NCI-H345 (cell line): Measurements from ENCODE around the gene SPEF2.

Experiments
- DNase-seq: peaks from one replicate; lab custom pipeline; 2025; lab: John Stamatoyannopoulos, UW

SPEF2 gene, protein sequence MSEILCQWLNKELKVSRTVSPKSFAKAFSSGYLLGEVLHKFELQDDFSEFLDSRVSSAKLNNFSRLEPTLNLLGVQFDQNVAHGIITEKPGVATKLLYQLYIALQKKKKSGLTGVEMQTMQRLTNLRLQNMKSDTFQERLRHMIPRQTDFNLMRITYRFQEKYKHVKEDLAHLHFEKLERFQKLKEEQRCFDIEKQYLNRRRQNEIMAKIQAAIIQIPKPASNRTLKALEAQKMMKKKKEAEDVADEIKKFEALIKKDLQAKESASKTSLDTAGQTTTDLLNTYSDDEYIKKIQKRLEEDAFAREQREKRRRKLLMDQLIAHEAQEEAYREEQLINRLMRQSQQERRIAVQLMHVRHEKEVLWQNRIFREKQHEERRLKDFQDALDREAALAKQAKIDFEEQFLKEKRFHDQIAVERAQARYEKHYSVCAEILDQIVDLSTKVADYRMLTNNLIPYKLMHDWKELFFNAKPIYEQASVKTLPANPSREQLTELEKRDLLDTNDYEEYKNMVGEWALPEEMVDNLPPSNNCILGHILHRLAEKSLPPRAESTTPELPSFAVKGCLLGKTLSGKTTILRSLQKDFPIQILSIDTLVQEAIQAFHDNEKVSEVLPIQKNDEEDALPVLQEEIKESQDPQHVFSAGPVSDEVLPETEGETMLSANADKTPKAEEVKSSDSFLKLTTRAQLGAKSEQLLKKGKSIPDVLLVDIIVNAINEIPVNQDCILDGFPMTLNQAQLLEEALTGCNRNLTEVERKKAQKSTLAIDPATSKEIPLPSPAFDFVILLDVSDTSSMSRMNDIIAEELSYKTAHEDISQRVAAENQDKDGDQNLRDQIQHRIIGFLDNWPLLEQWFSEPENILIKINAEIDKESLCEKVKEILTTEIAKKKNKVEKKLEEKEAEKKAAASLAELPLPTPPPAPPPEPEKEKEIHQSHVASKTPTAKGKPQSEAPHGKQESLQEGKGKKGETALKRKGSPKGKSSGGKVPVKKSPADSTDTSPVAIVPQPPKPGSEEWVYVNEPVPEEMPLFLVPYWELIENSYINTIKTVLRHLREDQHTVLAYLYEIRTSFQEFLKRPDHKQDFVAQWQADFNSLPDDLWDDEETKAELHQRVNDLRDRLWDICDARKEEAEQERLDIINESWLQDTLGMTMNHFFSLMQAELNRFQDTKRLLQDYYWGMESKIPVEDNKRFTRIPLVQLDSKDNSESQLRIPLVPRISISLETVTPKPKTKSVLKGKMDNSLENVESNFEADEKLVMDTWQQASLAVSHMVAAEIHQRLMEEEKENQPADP (N-terminal part only)

DNA sequence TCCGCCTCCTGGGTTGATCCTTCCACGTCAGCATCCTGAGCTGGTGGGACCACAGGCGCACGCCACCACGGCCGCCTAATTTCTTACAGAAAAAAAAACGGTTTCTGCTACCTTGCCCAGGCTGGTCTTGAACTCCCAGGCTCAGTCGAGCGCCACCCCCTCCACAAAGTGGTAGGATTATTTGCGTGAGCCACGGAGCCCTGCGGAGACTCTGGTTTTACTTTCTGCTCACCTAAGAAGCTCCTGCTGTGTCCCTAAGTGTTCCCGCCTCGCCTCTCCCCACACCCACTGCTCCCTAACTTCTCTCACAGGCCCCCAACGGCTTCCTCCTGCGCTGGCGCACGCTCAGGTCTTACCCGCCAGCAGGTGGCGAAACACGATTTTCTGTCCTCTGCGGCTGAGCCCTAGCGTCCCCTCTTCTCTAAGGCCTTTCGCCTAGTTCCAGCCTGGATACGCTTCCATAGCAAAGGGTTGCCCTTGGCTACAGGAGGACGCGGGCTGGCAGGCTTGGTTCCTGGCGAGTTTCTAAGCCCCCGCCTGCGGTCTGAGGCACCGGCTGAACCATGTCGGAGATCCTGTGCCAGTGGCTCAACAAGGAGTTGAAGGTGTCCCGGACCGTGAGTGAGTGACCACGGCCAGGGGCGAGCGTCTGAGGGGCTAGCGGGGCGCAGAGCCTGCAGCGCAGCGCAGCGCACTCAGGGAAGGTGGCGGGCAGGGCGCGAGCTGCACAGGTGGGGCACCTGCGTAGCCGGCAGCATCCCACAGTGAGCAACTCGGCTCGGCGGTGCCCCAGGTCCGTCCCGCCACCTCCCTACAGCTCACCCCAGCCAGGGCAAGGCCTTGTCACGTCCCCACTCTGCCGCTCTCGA is at the start of gene SPEF2:
SPEF2 (plus strand) TSS at position 429 of the 869 bp plus-strand sequence; CDS start at position 564, 135 bp downstream.
- peak; percentile 64 for DNase-seq

DNA sequence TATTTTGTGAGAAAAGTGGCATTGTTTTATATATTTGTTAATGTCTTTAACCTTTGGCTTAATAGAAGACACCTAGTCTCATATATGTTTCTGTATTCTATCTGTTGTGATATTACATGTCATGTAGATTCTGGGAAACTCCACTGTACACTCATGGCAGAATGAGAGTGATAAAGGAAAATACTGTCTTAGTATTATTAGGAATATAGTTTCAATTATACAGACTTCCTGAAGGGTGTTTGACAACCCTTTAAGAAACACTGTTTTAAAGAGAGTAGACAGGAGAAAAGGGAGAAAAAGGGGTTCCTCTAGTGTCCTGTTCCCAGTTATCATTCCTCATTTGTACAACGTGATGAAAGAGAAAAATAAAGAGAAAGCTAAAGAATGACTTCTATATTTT is 42.1 kb upstream of the SPEF2 start:
- DNase-seq = no peak

DNA sequence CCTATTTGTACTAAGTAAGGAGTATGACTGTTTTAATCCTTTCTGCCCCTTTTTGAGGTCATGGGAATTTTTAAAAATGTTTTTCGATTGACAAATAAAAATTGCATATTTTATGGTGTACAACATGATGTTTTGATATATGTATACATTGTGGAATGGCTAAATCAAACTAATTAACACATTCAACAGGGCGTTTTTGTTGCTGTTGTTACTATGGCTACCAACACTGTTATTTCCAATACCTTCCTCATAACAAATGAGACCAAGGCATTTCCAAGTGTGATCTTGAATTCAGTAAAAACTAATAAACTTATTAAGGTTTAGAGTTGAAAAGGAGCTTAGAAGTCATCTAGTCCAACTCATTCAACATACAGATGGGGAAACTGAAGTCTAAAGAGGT is 30.2 kb upstream of the SPEF2 start:
- DNase-seq = no peak

DNA sequence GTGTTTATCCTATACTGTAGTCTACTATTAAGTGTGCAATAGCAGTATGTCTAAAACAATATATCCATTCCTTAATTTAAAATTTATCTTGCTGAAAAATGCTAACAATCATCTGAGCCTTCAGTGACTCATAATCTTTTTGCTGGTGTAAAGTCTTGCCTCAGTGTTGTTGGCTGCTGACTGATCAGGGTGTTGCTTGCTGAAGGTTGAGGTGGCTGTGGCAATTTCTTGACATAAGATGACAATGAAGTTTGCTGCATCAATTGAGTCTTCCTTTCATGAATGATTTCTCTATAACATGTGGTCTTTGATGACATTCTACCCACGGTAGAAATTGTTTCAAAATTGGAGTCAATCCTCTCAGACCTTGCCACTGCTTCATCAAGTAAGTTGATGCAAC is 24.3 kb upstream of the SPEF2 start:
- DNase-seq = no peak

DNA sequence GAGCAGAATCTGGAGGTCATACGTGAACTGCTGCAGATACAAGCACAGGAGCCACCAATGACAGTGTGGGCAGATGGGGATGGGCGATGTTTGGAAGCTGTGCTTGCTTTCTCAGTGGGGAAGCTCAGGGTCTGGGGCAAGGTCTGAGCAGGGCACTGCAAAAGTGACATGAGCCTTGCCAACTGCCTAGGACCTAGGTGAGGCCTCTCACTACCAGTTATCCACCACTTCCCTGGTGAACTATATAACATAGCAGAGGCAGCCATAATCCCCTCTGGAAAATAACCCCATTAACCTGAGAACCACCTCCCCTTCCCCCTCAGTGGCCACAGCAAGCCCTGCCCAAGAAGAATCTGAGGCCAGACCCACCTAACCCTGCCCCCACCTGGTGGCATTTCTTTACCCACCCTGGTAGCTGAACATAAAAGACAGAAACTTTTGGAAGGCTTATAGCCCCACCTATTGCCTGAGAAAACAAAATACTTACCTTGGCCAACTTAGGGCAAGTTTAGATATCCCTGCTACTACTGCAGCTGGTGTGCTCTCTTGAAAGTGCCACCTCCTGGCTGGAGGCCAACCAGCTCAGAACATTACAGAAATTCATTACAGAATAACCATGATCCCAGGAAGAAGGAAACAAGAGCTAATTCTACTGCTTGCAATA is 18.8 kb upstream of the SPEF2 start:
- no peak for DNase-seq

DNA sequence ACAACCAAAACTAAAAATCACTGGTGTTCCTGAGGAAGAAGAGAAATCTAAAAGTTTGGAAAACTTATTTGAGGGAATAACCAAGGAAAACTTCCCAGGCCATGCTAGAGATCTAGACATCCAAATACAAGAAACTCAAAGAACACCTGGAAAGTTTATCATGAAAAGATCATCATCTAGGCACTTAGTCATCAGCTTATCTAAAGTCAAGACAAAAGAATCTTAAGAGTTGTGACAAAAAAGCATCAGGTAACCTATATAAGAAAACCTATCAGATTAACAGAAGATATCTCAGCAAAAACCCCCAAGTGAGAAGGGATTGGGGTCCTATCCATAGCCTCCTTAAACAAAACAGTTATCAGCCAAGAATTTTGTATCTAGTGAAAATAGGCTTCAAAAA is 17.1 kb upstream of the SPEF2 start:
- DNase-seq = no peak

DNA sequence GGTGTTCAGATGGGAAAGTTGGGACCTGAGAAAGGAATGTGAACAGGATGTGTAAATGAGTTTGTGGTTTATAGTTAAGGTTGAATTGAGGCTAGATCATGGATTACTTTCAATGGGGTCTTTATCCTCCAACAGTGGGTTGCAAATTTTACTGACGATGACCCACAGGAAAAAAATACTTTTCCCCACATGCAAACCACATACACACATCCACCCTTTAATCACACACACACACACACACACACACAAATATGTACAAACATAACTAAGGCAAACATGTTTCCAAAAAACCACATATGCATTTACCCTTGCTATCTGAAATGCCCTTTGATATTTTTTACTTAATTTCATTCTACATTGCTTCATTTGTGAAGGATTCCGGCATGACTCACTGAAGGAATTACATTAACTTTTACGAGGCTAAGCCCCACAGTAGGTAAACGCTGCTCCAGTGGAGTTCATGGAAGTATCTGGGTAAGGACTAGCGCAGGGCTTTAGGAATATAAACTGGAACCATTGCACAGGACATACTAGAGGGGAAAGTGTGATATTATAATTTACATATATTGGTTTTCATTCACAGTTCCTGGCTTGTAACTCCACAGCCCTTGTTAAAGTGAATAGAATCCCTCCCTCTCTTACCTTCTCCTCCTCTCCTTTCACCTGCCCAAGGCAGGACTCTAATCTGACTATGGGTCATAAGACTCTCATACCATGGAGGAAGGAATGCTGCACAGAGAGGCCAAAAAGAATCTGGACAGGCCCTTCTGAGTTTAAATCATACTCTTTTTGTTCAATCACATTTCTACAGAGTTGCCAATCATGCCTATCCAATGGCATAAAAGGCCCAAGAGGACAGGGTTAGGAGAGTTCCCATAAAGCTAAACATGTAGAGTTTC is 8.5 kb upstream of the SPEF2 start:
- no peak for DNase-seq

DNA sequence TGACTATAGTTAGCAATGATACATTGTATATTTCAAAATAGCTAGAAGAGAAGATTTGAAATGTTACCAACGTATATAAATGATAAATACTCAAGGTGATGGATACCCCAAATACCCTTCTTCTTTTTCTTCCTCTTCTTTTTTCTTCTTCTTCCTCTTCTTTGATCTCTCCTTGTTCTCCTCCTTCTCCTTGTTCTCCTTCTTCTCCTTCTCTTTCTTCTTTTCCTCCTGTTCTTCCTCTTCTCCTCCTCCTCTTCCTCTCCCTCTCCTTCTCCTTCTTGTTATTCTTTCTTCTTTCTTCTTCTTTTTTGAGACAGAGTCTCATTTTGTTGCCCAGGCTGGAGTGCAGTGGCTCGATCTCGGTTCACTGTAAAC is 616 bp upstream of the SPEF2 start:
- no peak for DNase-seq

DNA sequence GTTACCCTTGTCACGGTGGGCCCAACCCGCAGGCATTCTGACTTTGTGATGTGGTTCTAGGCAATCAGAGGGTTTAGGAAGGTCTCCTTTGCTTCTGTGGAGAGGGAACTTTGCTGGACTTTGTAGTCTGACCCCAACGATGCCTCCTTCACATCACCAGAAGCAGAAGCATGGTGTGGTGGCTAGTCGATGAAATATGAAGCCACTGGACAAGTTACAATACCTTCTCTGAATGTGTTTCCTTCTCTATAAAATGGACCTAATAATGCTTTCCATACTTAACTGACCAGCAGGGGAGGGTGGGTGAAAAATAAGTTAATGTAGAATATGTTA is 607 bp downstream of the SPEF2 start:
- DNase-seq = no peak

DNA sequence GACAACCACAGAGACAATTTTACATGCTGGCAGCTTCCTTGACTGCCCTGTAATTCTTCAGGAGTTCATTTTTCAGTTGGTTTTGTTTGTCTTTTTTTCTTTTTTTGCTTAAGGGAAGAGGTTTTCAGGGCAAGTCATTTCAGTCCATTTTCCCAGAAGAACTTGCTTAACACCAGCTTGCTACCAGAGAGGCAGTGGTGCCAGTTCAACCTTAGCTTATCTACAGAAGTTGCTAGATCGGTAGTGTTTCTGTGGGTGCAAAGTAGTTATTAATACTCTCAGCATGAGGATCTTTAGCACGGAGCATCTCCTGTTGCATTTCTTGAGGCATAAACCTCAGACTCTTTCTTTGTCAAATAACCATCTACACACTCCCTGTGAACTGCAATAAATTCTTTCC is 1.1 kb downstream of the SPEF2 start:
- no peak for DNase-seq

DNA sequence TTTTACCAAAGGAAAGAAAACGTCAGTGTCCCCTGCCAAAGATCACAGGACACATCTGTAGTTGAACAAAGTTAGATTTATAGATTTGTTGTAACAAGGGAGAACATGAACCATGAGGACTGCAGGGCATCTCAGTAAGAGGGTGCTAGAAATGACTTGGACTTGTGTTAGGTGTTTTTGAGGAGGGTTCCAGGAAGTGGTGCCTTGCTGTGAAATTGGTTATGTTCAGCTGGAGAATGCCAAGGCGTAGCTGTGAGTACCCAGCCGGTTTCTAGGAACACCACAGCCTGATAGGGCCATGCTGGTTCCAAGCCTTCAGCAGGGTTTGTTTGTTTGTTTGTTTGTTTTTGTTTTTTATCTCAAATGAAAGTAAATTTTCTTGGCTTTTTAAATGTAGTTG is 5.3 kb downstream of the SPEF2 start:
- DNase-seq = no peak

DNA sequence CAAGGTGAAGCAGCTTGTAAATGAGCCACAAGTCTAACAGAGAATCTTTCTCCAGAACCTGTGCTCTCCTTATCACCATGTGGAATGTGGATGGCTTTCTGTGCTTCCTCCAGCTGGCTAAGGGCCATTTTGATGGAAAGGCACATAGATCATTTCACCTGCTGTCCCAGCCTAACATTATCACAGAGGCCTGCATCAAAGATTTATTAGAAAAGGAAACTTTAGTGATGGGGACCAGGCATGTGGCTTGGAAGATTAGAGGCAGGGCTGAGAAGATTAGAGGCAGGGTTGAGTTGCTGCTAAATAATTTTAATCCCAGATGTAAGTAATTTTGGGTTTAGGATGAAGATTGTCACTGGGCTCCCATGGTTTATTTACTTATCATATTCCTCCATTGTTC is 6.3 kb downstream of the SPEF2 start:
- no peak for DNase-seq

DNA sequence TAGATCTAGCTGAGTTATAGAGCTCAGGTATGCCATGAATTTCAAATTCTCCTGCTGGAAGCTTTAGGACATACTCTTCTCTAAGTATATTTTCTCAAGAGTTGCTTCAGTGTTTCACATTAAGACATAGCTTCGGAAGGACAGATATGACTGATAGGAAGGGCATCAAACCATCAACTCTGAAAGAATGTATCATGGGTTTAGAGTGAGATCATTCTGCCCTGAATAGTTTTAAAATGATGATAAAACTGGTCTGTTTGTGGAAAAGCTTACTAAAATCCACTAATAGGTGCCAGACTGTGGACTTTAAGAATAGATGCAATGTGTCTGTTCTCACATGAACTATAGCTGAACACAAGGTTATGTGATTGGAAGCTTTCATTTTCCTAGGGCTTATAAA is 8.4 kb downstream of the SPEF2 start:
- no peak for DNase-seq

DNA sequence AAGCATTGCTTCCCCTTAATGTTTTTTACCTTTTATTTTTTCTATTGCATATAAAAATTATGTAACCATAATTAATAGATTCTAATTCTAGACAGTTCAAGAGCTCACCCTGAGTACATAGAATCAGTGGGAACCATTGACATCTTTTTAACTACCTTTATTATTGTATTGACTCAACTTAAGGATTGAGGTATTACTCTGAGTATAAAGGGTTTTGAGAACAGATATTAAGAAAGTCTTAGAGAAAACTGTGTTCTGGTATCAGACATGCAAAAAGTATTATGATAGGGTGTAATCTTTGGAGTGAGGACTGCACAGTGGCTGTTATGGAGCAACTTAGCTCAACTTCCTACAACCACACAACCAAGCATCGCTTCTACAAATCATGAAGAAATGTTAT is 8.9 kb downstream of the SPEF2 start:
- DNase-seq = no peak

DNA sequence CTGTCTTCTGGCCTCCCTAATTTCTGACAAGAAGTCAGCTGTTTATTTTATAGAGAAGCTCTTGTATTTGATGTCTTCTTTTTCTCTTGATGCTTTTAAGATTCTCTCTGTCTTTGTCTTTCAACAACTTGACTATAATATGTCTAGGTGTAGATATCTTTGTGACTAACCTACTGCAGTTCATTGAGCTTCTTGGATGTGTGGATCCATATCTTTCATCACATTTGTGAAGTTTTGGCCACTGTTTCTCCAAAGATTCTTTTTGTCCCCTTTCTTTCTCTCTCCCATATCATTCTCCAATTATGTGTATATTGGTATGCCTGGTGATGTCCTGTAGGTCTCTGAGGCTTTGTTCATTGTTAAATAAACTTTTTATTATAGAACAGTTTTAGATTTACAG is 16.7 kb downstream of the SPEF2 start:
- DNase-seq = no peak

DNA sequence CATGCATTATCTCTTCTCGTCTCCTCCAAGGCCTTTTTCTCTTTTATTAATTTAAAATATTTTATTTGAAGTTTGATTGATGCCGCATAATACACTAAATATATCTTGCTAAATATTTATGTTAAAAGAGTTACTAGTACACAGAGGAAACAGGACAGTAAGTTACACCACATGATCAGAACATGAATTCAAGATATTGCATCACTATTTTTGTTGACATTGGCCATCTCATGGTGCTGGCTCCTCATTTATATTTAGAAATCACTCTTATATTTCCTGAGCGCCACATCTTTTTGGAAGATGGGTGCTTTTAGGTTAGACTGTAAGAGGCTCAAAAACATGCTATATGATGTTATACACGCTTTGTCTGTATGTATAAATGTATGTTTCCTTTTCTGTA is 23.0 kb downstream of the SPEF2 start:
- DNase-seq = no peak

DNA sequence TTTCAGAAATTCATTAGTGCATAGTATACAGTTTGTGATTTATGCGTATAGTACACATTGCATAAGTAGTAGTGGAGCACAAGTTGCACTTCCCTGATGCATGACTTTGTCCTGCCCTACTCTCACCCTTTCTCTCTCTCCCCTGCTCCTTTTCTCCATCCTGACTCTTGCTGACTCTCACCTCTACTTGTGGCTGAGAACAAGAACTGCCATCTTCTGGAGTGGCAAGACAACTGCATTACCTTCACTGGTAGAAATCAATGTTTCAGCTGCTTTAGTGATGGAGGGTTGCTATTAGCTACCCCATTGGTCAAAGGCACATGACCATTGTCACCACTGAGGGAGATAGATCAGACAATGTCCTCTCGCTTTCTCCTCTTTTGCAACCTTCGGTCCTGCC is 26.9 kb downstream of the SPEF2 start:
- no peak for DNase-seq

DNA sequence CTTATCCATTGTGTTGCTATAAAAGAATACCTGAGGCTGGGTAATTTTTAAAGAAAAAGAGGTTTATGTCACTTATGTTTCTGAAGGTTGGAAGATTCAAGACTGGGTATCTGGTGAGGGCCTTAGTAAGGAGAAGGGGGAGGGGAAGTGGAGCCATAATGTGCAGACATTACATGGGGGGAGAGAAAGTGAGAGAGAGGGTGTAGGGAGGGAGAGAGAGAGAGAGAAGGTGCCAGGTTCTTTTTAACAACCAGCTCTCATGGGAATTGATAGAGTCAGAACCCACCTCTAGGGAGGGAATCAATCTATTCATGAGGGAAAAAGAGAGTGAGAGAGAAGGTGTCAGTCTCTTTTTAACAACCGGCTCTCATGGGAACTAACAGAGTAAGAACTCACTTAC is 29.5 kb downstream of the SPEF2 start:
- no peak for DNase-seq

DNA sequence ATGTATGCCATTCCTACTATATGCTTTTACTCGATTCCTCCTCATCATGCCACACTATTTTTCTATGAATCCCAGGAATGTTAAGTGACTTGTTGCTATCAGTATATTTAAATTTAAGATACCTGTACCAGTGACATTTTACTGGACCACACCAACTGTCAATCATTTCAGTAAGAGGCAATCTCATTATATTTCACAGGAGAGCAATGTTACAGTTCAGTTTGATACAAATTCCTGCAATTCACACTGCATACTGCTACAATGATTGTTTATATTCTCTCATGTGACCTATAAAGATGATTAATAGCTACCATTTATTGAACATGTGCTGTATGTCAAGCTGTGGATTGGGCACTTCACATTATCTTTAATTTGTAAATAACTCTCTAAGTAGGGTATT is 30.0 kb downstream of the SPEF2 start:
- DNase-seq = no peak
